H1 (cell line): Measurements from ENCODE around the gene SLC7A10. TPM values are rescaled to one million over a fixed set of nuclear protein-coding genes. Genes with fewer than 3 reads are reported as not detected.

Experiments
- CTCF ChIA-PET: fragments of 300-600 bp; sonication (Branson Sonifier 250); formaldehyde crosslinking; loops from one replicate; lab custom pipeline; 2021; ENCODE audit not compliant: partially characterized antibody; lab: Charles Lee
- POLR2A ChIA-PET: fragments of 300-600 bp; sonication (Branson Sonifier 250); formaldehyde crosslinking; loops from one replicate; lab custom pipeline; 2021; ENCODE audit warnings: inconsistent platforms; ENCODE audit not compliant: partially characterized antibody; lab: Charles Lee
- DNase-seq, 2 experiments: peaks; one replicate each; pipeline versions ENCODE4 v3.0.0 to v3.0.0-alpha.2; 2010 to 2022; ENCODE audit warnings: low spot score in 2 of 2, low read depth in 1 of 2, mixed read lengths in 1 of 2
- FAIRE-seq: peaks from 2 replicates; lab custom pipeline; 2011; peaks lifted over from hg19 to GRCh38; lab: Jason Lieb, UNC
- H2AFZ ChIP-seq: 2 replicates; pipeline ENCODE4 v1.8.1; 2012; ENCODE audit warnings: low read length, inconsistent platforms
- H2AK5ac ChIP-seq: 2 replicates; pipeline ENCODE4 v1.6.1; 2013; ENCODE audit warnings: low read depth, low read length
- H2BK120ac ChIP-seq: replicated peaks from 2 replicates; pipeline ENCODE3; 2013; ENCODE audit warnings: low read depth, low read length, inconsistent platforms
- H2BK12ac ChIP-seq: 2 replicates; pipeline ENCODE4 v1.6.1; 2013; ENCODE audit warnings: low read depth, low read length
- H2BK15ac ChIP-seq: 2 replicates; pipeline ENCODE4 v1.6.1; 2013; ENCODE audit warnings: low read length
- H2BK20ac ChIP-seq: 2 replicates; pipeline ENCODE4 v1.6.1; 2013; ENCODE audit warnings: low read length
- H2BK5ac ChIP-seq: 2 replicates; pipeline ENCODE4 v1.6.1; 2013; ENCODE audit warnings: low read depth, low read length
- H3K14ac ChIP-seq: 2 replicates; pipeline ENCODE4 v1.6.1; 2013; ENCODE audit warnings: inconsistent platforms; ENCODE audit not compliant: insufficient read length
- H3K18ac ChIP-seq: 2 replicates; pipeline ENCODE4 v1.6.1; 2013; ENCODE audit warnings: low read length; ENCODE audit errors: extremely low read depth
- H3K23ac ChIP-seq: 2 replicates; pipeline ENCODE4 v1.6.1; 2013; ENCODE audit warnings: inconsistent platforms; ENCODE audit not compliant: insufficient read length
- H3K23me2 ChIP-seq: 2 replicates; pipeline ENCODE4 v1.6.1; 2013; ENCODE audit warnings: low read depth, low read length
- H3K27ac ChIP-seq: 2 replicates; pipeline ENCODE4 v1.6.1; 2011; ENCODE audit warnings: low read depth, low read length, inconsistent platforms
- H3K27me3 ChIP-seq, 4 experiments: replicated peaks in 1 of 4; 1 replicate in 1 of 4; 2 replicates in 3 of 4; pipeline versions ENCODE4 v1.6.1 to v1.8.1; 2011 to 2013; ENCODE audit warnings: low read length in 3 of 4, mild to moderate bottlenecking in 3 of 4, inconsistent platforms in 2 of 4, mixed read lengths in 2 of 4, moderate library complexity in 1 of 4; ENCODE audit not compliant: control insufficient read depth in 3 of 4, insufficient read depth in 3 of 4; ENCODE audit errors: extremely low read depth in 1 of 4
- H3K36me3 ChIP-seq, 4 experiments: 2 replicates each; pipeline versions ENCODE4 v1.6.1 to v1.8.1; 2011 to 2013; ENCODE audit warnings: mild to moderate bottlenecking in 4 of 4, low read length in 3 of 4, moderate library complexity in 2 of 4, control low read depth in 1 of 4, inconsistent platforms in 1 of 4; ENCODE audit not compliant: insufficient read depth in 4 of 4, control insufficient read depth in 2 of 4
- H3K4ac ChIP-seq: replicated peaks from 2 replicates; pipeline ENCODE3; 2013; ENCODE audit warnings: low read length, low read depth, mixed read lengths, inconsistent platforms; ENCODE audit not compliant: insufficient read length
- H3K4me1 ChIP-seq, 4 experiments: replicated peaks in 1 of 4; 1 replicate in 1 of 4; 2 replicates in 3 of 4; pipeline versions ENCODE4 v1.6.1 to v1.8.1; 2011 to 2013; ENCODE audit warnings: low read length in 3 of 4, inconsistent platforms in 2 of 4, mixed read lengths in 1 of 4; ENCODE audit not compliant: insufficient read depth in 4 of 4, control insufficient read depth in 3 of 4
- H3K4me2 ChIP-seq, 2 experiments: 2 replicates each; pipeline versions ENCODE4 v1.6.1 to v1.8.1; 2011 to 2013; ENCODE audit warnings: low read depth in 2 of 2, low read length in 2 of 2, control low read depth in 1 of 2, inconsistent platforms in 1 of 2, mild to moderate bottlenecking in 1 of 2; ENCODE audit not compliant: insufficient read depth in 1 of 2
- H3K4me3 ChIP-seq, 4 experiments: fragments of 200-600, 300-600 bp in 1 of 4; sonication (generic), shearing (Covaris generic), sonication (Bioruptor Twin) in 1 of 4; 2 replicates each; pipeline versions ENCODE4 v1.5.1 to v1.8.1; 2011 to 2016; ENCODE audit warnings: low read length in 4 of 4, low read depth in 3 of 4, control low read depth in 2 of 4, inconsistent platforms in 2 of 4, mild to moderate bottlenecking in 2 of 4, mixed read lengths in 1 of 4, moderate library complexity in 1 of 4; ENCODE audit not compliant: insufficient read depth in 2 of 4; ENCODE audit errors: extremely low read depth in 1 of 4
- H3K56ac ChIP-seq: replicated peaks from 2 replicates; pipeline ENCODE3; 2013; ENCODE audit warnings: low read depth, mild to moderate bottlenecking, mixed read lengths, low read length, inconsistent platforms; ENCODE audit not compliant: insufficient read length
- H3K79me1 ChIP-seq: 2 replicates; pipeline ENCODE4 v1.6.1; 2013; ENCODE audit warnings: low read depth, low read length, control low read depth
- H3K79me2 ChIP-seq, 2 experiments: 2 replicates each; pipeline versions ENCODE4 v1.6.1 to v1.8.1; 2012 to 2013; ENCODE audit warnings: low read length in 2 of 2, mild to moderate bottlenecking in 2 of 2, inconsistent platforms in 1 of 2; ENCODE audit not compliant: insufficient read depth in 2 of 2, control insufficient read depth in 1 of 2
- H3K9ac ChIP-seq, 4 experiments: replicated peaks in 1 of 4; 1 replicate in 1 of 4; 2 replicates in 3 of 4; pipeline versions ENCODE4 v1.6.1 to v1.8.1; 2011 to 2013; ENCODE audit warnings: low read depth in 3 of 4, low read length in 3 of 4, control low read depth in 2 of 4, mild to moderate bottlenecking in 2 of 4, moderate library complexity in 2 of 4, inconsistent platforms in 1 of 4; ENCODE audit errors: extremely low read depth in 1 of 4
- H3K9me3 ChIP-seq, 2 experiments: 2 replicates each; pipeline versions ENCODE4 v1.6.1 to v1.8.1; 2012 to 2013; ENCODE audit warnings: mild to moderate bottlenecking in 2 of 2, moderate library complexity in 2 of 2, control low read depth in 1 of 2, inconsistent platforms in 1 of 2, low read depth in 1 of 2, low read length in 1 of 2, mixed read lengths in 1 of 2; ENCODE audit not compliant: insufficient read depth in 2 of 2
- H4K20me1 ChIP-seq, 2 experiments: replicated peaks in 1 of 2; 2 replicates each; pipeline versions ENCODE3 to v1.8.1; 2011 to 2013; ENCODE audit warnings: inconsistent platforms in 2 of 2, low read length in 2 of 2, mild to moderate bottlenecking in 1 of 2; ENCODE audit not compliant: insufficient read depth in 2 of 2, control insufficient read depth in 1 of 2
- H4K5ac ChIP-seq: 2 replicates; pipeline ENCODE4 v1.6.1; 2013; ENCODE audit warnings: low read length, low read depth, mixed read lengths, inconsistent platforms; ENCODE audit not compliant: insufficient read length
- H4K8ac ChIP-seq: 2 replicates; pipeline ENCODE4 v1.8.0; 2013; ENCODE audit warnings: mild to moderate bottlenecking, moderate library complexity, low read length, inconsistent platforms; ENCODE audit not compliant: insufficient read depth; ENCODE audit errors: extremely low read depth
- H4K91ac ChIP-seq: replicated peaks from 2 replicates; pipeline ENCODE3; 2013; ENCODE audit warnings: low read length, mixed read lengths, inconsistent platforms; ENCODE audit not compliant: insufficient read length
- ASH2L ChIP-seq: fragments of 200-600, 300-600 bp; sonication (generic); IDR thresholded peaks from one replicate; pipeline ENCODE4 v1.7.1; 2017; ENCODE audit warnings: low read length
- CEBPB ChIP-seq: IDR thresholded peaks from 2 replicates; pipeline ENCODE4 v1.6.1; 2012; ENCODE audit warnings: low read depth, low read length
- CHD2 ChIP-seq: IDR thresholded peaks from 2 replicates; pipeline ENCODE4 v1.6.1; 2012; ENCODE audit warnings: low read length, improper control_type of control experiment
- CREB1 ChIP-seq: IDR thresholded peaks from 2 replicates; pipeline ENCODE4 v1.6.1; 2012; ENCODE audit warnings: inconsistent platforms
- EZH2 ChIP-seq: fragments of 200-600 bp; sonication (generic); IDR thresholded peaks from 2 replicates; pipeline ENCODE4 v1.7.1; 2012; ENCODE audit warnings: low read depth, mild to moderate bottlenecking, moderate library complexity, low read length, inconsistent platforms; ENCODE audit not compliant: severe bottlenecking
- HDAC6 ChIP-seq: IDR thresholded peaks from one replicate; pipeline ENCODE4 v1.7.1; 2012; ENCODE audit warnings: low read depth, mild to moderate bottlenecking, inconsistent platforms, low read length, moderate library complexity
- MAFK ChIP-seq: IDR thresholded peaks from 2 replicates; pipeline ENCODE4 v1.6.1; 2012; ENCODE audit warnings: low read depth, mild to moderate bottlenecking, improper control_type of control experiment, low read length
- RNF2 ChIP-seq: fragments of 200-900, 300-1000 bp; sonication (generic); IDR thresholded peaks from 2 replicates; pipeline ENCODE4 v1.7.1; 2016; ENCODE audit warnings: borderline replicate concordance, low read depth, mild to moderate bottlenecking, antibody characterized with exemption, low read length; ENCODE audit not compliant: poor library complexity, severe bottlenecking; ENCODE audit errors: missing control alignments
- SIRT6 ChIP-seq: IDR thresholded peaks from one replicate; pipeline ENCODE4 v1.7.1; 2012; ENCODE audit warnings: low read length, inconsistent platforms
- SP4 ChIP-seq: IDR thresholded peaks from 2 replicates; pipeline ENCODE4 v1.6.1; 2012; ENCODE audit warnings: low read length, inconsistent platforms
- TAF1 ChIP-seq: IDR thresholded peaks from 2 replicates; pipeline ENCODE4 v1.6.1; 2011; ENCODE audit warnings: mild to moderate bottlenecking, low read depth, low read length
- TAF7 ChIP-seq: optimal IDR thresholded peaks from 2 replicates; pipeline ENCODE3; 2011; ENCODE audit warnings: low read depth, mild to moderate bottlenecking, inconsistent platforms, low read length, moderate library complexity, borderline replicate concordance
- TCF12 ChIP-seq: IDR thresholded peaks from 2 replicates; pipeline ENCODE4 v1.6.1; 2011; ENCODE audit warnings: low read depth, mild to moderate bottlenecking, low read length
- TEAD4 ChIP-seq: IDR thresholded peaks from 2 replicates; pipeline ENCODE4 v1.6.1; 2012; ENCODE audit warnings: low read depth, low read length, inconsistent platforms, mixed read lengths
- WGBS, 2 experiments: shearing (Covaris generic) in 1 of 2; methylation state at CpG; one replicate each; pipeline versions ENCODE4 v1.1.6 to v1.1.7; 2013 to 2015; ENCODE audit warnings: low lambda C conversion rate in 2 of 2, mixed read lengths in 2 of 2, inconsistent platforms in 1 of 2, low coverage in 1 of 2, missing lambda C conversion rate in 1 of 2; ENCODE audit not compliant: insufficient replicate concordance in 2 of 2, insufficient coverage in 1 of 2, insufficient read length in 1 of 2; ENCODE audit errors: extremely low coverage in 1 of 2, missing lambda C conversion rate in 1 of 2; 5-methylcytosine and 5-hydroxymethylcytosine counted together
- polyA plus RNA-seq, 7 experiments: library from polyadenylated mRNA; depleted of rRNA in 3 of 7; stranded (reverse) in 5 of 7; unstranded in 2 of 7; fragments of >200 nt in 5 of 7; fragments of 200-250 nt in 2 of 7; gene quantifications; 1 replicate in 5 of 7; 2 replicates in 1 of 7; 4 replicates in 1 of 7; pipeline versions ENCODE4 v1.2.1 to v1.2.3, GENCODE V29; 2011 to 2013; ENCODE audit warnings: missing spikeins in 2 of 7, mixed read lengths in 2 of 7
- total RNA-seq: library from RNA; stranded (reverse); fragmentation: NEBNext Ultra II Directional; extraction: Animal tissue kit (Norgen Biotek cat#: 25700); gene quantifications from 2 replicates; pipeline ENCODE4 v1.2.1, GENCODE V29; 2021
- TF ChIP-seq, protein P1 (sequence below): IDR thresholded peaks from 2 replicates; pipeline ENCODE4 v1.6.1; 2011; ENCODE audit warnings: low read length, improper control_type of control experiment

The SLC7A10 gene
- total and polyA plus RNA-seq, 2 of the 8 experiments (the other 6 are each of a cell fraction or from before 2014, with no cell fraction given): 3.7 to 7.1 TPM

DNA sequence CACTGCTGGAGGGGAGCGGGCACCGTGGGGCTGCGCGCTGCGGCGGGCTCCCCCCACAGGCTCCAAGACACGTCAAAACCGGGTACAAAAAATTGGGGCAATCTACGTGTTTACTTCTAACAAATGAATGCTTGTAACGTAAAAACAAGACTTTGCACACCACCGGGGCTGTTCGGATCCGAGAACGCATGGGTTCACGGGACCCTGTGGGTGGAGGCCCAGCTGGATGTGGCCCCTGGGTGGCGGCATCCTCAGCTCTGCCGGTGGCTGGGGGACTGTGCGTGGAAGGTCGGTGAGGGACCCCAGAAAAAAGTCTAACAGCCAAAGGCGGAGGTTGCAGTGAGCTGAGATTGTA lies 10.3 kb upstream of the SLC7A10 start:
- H3K23ac ChIP-seq: no peak overlapping the region
- FAIRE-seq (no peak), DNase-seq (no peak)
- 93% methylated on average over 20 of the region's 20 CpGs; no CpG with 5 or more reads in 1 of the 2 experiments for WGBS, 2 experiments
- no peak overlapping the region for H2BK12ac ChIP-seq
- H3K27me3 ChIP-seq: no peaks in the 10 kb centered on the region
- no peak overlapping the region for H2BK15ac ChIP-seq
- peaks cover 0 to 6% of the 10 kb centered on the region in 2 experiments for H4K20me1 ChIP-seq
- H3K79me1 ChIP-seq: no peaks in the 10 kb centered on the region
- H3K4me1 ChIP-seq: no peaks in the 10 kb centered on the region; a peak in 1 of 7 replicates
- H2BK20ac ChIP-seq: no peak overlapping the region
- no peak overlapping the region for H3K27ac ChIP-seq
- no peak overlapping the region for H4K5ac ChIP-seq
- H3K4ac ChIP-seq: no peak overlapping the region
- H2AK5ac ChIP-seq: no peak overlapping the region
- no peak overlapping the region for H3K14ac ChIP-seq
- H2BK5ac ChIP-seq: no peak overlapping the region
- POLR2A ChIA-PET: interaction anchor here (1.1 to 3.0 kb wide), 2 partner anchors 138 to 168 kb away, joined by 3 to 13 read pairs; partner anchors contain the start of gene CEBPG
- no peak overlapping the region for H3K18ac ChIP-seq
- no peak overlapping the region for H2AFZ ChIP-seq
- H4K8ac ChIP-seq: no peak overlapping the region
- H3K9ac ChIP-seq: no peak overlapping the region
- no peak overlapping the region for H3K4me3 ChIP-seq
- H3K79me2 ChIP-seq: no peaks in the 10 kb centered on the region
- H3K36me3 ChIP-seq: no peaks in the 10 kb centered on the region
- H3K56ac ChIP-seq: no peak overlapping the region
- CTCF ChIA-PET: interaction anchor here (0.7 to 15.1 kb wide), 28 partner anchors 8 to 192 kb away, joined by 3 to 426 read pairs (median 5); partner anchors contain the start of genes CEBPA and SLC7A10
- H2BK120ac ChIP-seq: no peak overlapping the region
- no peak overlapping the region for H4K91ac ChIP-seq
- no peak overlapping the region for H3K4me2 ChIP-seq
- peaks cover 9% of the 10 kb centered on the region for H3K23me2 ChIP-seq
- no peaks in the 10 kb centered on the region for H3K9me3 ChIP-seq
- TF ChIP-seq TEAD4 (no peak), SP4 (no peak), HDAC6 (no peak), CEBPB (no peak), SIRT6 (no peak), CHD2 (no peak), RNF2 (no peak), EZH2 (no peak), CREB1 (no peak), MAFK (no peak), TAF7 (no peak), TAF1 (no peak), TCF12 (no peak), ASH2L (no peak)
- TF ChIP-seq, protein P1, sequence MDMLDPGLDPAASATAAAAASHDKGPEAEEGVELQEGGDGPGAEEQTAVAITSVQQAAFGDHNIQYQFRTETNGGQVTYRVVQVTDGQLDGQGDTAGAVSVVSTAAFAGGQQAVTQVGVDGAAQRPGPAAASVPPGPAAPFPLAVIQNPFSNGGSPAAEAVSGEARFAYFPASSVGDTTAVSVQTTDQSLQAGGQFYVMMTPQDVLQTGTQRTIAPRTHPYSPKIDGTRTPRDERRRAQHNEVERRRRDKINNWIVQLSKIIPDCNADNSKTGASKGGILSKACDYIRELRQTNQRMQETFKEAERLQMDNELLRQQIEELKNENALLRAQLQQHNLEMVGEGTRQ: no peak
